WTC11 (cell line): Measurements from ENCODE around the gene DUSP21. TPM values are rescaled to one million over a fixed set of nuclear protein-coding genes. Genes with fewer than 3 reads are reported as not detected.

Experiments used
- ATAC-seq: fragments of 200-7000 bp; cut with Tn5 transposase; 2 replicates; pipeline ENCODE4 v1.10.0; 2021; ENCODE audit warnings: mild to moderate bottlenecking, moderate library complexity
- CTCF ChIA-PET: fragments of 300-600 bp; sonication (Branson Sonifier 250); formaldehyde crosslinking; loops from one replicate; lab custom pipeline; 2021; ENCODE audit warnings: antibody characterized with exemption; lab: Charles Lee
- POLR2A ChIA-PET: fragments of 350-600 bp; sonication (Branson Sonifier 250); formaldehyde crosslinking; loops from one replicate; lab custom pipeline; 2021; ENCODE audit warnings: antibody characterized with exemption; lab: Charles Lee
- DNase-seq: peaks from one replicate; pipeline ENCODE4 v3.0.0; 2021; ENCODE audit warnings: low spot score
- H3K27ac Mint-ChIP-seq: 2 replicates; pipeline ENCODE4 v1.8.0; 2021; ENCODE audit warnings: mixed read lengths
- H3K27me3 Mint-ChIP-seq: 2 replicates; pipeline ENCODE4 v1.8.0; 2021; ENCODE audit warnings: low read depth, mild to moderate bottlenecking, moderate library complexity, mixed read lengths
- H3K36me3 Mint-ChIP-seq: 2 replicates; pipeline ENCODE4 v1.8.0; 2021; ENCODE audit warnings: mixed read lengths
- H3K4me1 Mint-ChIP-seq: 2 replicates; pipeline ENCODE4 v1.8.0; 2022; ENCODE audit warnings: mixed read lengths
- H3K4me3 Mint-ChIP-seq: 2 replicates; pipeline ENCODE4 v1.8.0; 2021; ENCODE audit warnings: mild to moderate bottlenecking, moderate library complexity, mixed read lengths
- H3K9me3 Mint-ChIP-seq: 2 replicates; pipeline ENCODE4 v1.8.0; 2021; ENCODE audit warnings: mixed read lengths
- ARID4B ChIP-seq: sonication (generic); formaldehyde crosslinking; IDR thresholded peaks from 2 replicates; pipeline ENCODE4 v1.8.0; 2023; ENCODE audit warnings: missing genetic modification reagents, mild to moderate bottlenecking, borderline replicate concordance
- ATF2 ChIP-seq: sonication (generic); formaldehyde crosslinking; IDR thresholded peaks from 2 replicates; pipeline ENCODE4 v1.8.1; 2022; ENCODE audit warnings: low read depth, missing genetic modification reagents, borderline replicate concordance
- CBFB ChIP-seq: sonication (generic); formaldehyde crosslinking; IDR thresholded peaks from 2 replicates; pipeline ENCODE4 v1.8.1; 2022; ENCODE audit warnings: mild to moderate bottlenecking, low read depth, missing genetic modification reagents
- CREB1 ChIP-seq: sonication (generic); formaldehyde crosslinking; IDR thresholded peaks from 2 replicates; pipeline ENCODE4 v1.8.0; 2023; ENCODE audit warnings: mild to moderate bottlenecking, missing genetic modification reagents
- CTCF ChIP-seq: fragments of 200-600 bp; IDR thresholded peaks from 2 replicates; pipeline ENCODE4 v1.8.0; 2022; ENCODE audit warnings: antibody characterized with exemption
- FOXK1 ChIP-seq: sonication (generic); formaldehyde crosslinking; IDR thresholded peaks from 2 replicates; pipeline ENCODE4 v1.8.0; 2022; ENCODE audit warnings: mild to moderate bottlenecking, moderate library complexity, missing genetic modification reagents
- FOXP4 ChIP-seq: sonication (generic); formaldehyde crosslinking; IDR thresholded peaks from 2 replicates; pipeline ENCODE4 v1.8.0; 2022; ENCODE audit warnings: mild to moderate bottlenecking, missing genetic modification reagents
- GTF2I ChIP-seq: fragments of 250-450 bp; sonication (Bioruptor Pico); conservative IDR thresholded peaks from 2 replicates; pipeline ENCODE4 v1.4.0; 2021; ENCODE audit warnings: mild to moderate bottlenecking
- IRF1 ChIP-seq: sonication (generic); formaldehyde crosslinking; IDR thresholded peaks from 2 replicates; pipeline ENCODE4 v1.8.0; 2023; ENCODE audit warnings: missing genetic modification reagents
- NFE2L1 ChIP-seq: sonication (generic); formaldehyde crosslinking; IDR thresholded peaks from 2 replicates; pipeline ENCODE4 v1.8.1; 2023; ENCODE audit warnings: missing genetic modification reagents
- NR2C2 ChIP-seq: sonication (generic); formaldehyde crosslinking; IDR thresholded peaks from 2 replicates; pipeline ENCODE4 v1.8.0; 2022; ENCODE audit warnings: mild to moderate bottlenecking, missing genetic modification reagents
- NR3C1 ChIP-seq: sonication (generic); formaldehyde crosslinking; conservative IDR thresholded peaks from 2 replicates; pipeline ENCODE4 v1.8.1; 2023; ENCODE audit warnings: low read depth, mild to moderate bottlenecking, missing genetic modification reagents
- PREB ChIP-seq: sonication (generic); formaldehyde crosslinking; IDR thresholded peaks from 2 replicates; pipeline ENCODE4 v1.8.1; 2022; ENCODE audit warnings: mild to moderate bottlenecking, missing genetic modification reagents, moderate library complexity, borderline replicate concordance
- SMAD3 ChIP-seq: sonication (generic); formaldehyde crosslinking; IDR thresholded peaks from 2 replicates; pipeline ENCODE4 v1.8.0; 2022; ENCODE audit warnings: missing genetic modification reagents, mild to moderate bottlenecking, borderline replicate concordance
- SMAD4 ChIP-seq: sonication (generic); formaldehyde crosslinking; IDR thresholded peaks from 2 replicates; pipeline ENCODE4 v1.8.0; 2022; ENCODE audit warnings: mild to moderate bottlenecking, missing genetic modification reagents
- SP1 ChIP-seq: sonication (generic); formaldehyde crosslinking; conservative IDR thresholded peaks from 2 replicates; pipeline ENCODE4 v1.8.1; 2022; ENCODE audit warnings: missing genetic modification reagents
- TEAD1 ChIP-seq: sonication (generic); formaldehyde crosslinking; IDR thresholded peaks from 2 replicates; pipeline ENCODE4 v1.8.0; 2022; ENCODE audit warnings: mild to moderate bottlenecking, missing genetic modification reagents
- TEAD4 ChIP-seq: sonication (generic); formaldehyde crosslinking; IDR thresholded peaks from 2 replicates; pipeline ENCODE4 v1.8.0; 2022; ENCODE audit warnings: mild to moderate bottlenecking, missing genetic modification reagents
- TP53 ChIP-seq: sonication (generic); formaldehyde crosslinking; IDR thresholded peaks from 2 replicates; pipeline ENCODE4 v1.8.1; 2023; ENCODE audit warnings: mild to moderate bottlenecking, missing genetic modification reagents
- ZMAT4 ChIP-seq: fragments of 250-450 bp; sonication (Bioruptor Pico); IDR thresholded peaks from 2 replicates; pipeline ENCODE4 v1.9.0; 2021; ENCODE audit warnings: mild to moderate bottlenecking
- ZNF317 ChIP-seq: sonication (generic); formaldehyde crosslinking; IDR thresholded peaks from 2 replicates; pipeline ENCODE4 v1.8.1; 2023; ENCODE audit warnings: low read depth, mild to moderate bottlenecking, moderate library complexity, missing genetic modification reagents, borderline replicate concordance
- ZNF425 ChIP-seq: fragments of 250-450 bp; sonication (Bioruptor Pico); conservative IDR thresholded peaks from 2 replicates; pipeline ENCODE4 v1.9.0; 2021; ENCODE audit warnings: mild to moderate bottlenecking
- total RNA-seq: library from RNA; stranded (reverse); gene quantifications from 3 replicates; pipeline ENCODE4 v1.2.3, GENCODE V29; 2021

The DUSP21 gene
- total RNA-seq, 1 experiment from 2014 or later, result not detected

- TF ChIP-seq IRF1, result no peak
- no peak for TF ChIP-seq SMAD4 (CRISPR knock-in tag)
- no peak for TF ChIP-seq NFE2L1 (CRISPR knock-in tag)
- no peak for TF ChIP-seq ATF2 (CRISPR knock-in tag)
- no peak for TF ChIP-seq TP53
- no peak for TF ChIP-seq SMAD3
- TF ChIP-seq ZMAT4 (CRISPR knock-in tag), result no peak
- TF ChIP-seq CBFB, result no peak
- TF ChIP-seq ZNF317, result no peak
- TF ChIP-seq PREB, result no peak
- no peak for TF ChIP-seq TEAD4 (CRISPR knock-in tag)
- TF ChIP-seq, all 79 proteins: peak for 0
Observed at GRCh38 chrX:44882635-44883034, 38.8 kb downstream of the DUSP21 start (continued).

GRCh38 chrX:44884944-44885343 is 41.1 kb downstream of the DUSP21 start:
- ChIA-PET POLR2A (interaction anchor here (0.6 kb wide), 1 partner anchor 9 kb away, joined by 4 read pairs; no protein-coding TSS in a partner anchor), CTCF (no interaction called here)
- ATAC-seq, result no peak
- DNase-seq, result no peak
- Mint-ChIP-seq H3K36me3 (0 out of 2 replicates have a peak, but pooled peaks cover 2% of the 10 kb centered on the region), H3K9me3 (no peaks in the 10 kb centered on the region), H3K27me3 (no peaks in the 10 kb centered on the region), H3K4me1 (peaks cover 2% of the 10 kb centered on the region), H3K27ac (no peak overlapping the region), H3K4me3 (no peak overlapping the region)
- no peak for TF ChIP-seq SP1 (CRISPR knock-in tag)
- TF ChIP-seq FOXK1 (CRISPR knock-in tag), result no peak
- no peak for TF ChIP-seq TEAD1 (CRISPR knock-in tag)
- TF ChIP-seq ZNF425 (CRISPR knock-in tag), result no peak
- TF ChIP-seq GTF2I, result no peak
- no peak for TF ChIP-seq FOXP4 (CRISPR knock-in tag)
- no peak for TF ChIP-seq CREB1 (CRISPR knock-in tag)
- no peak for TF ChIP-seq PREB
- TF ChIP-seq CTCF, result no peak
- TF ChIP-seq NR2C2 (CRISPR knock-in tag), result no peak
- no peak for TF ChIP-seq NR3C1
- no peak for TF ChIP-seq ARID4B (CRISPR knock-in tag)
